Putamen (tissue), 1 donor: Measurements from ENCODE around the gene ARHGEF10L.

Experiments used
- DNase-seq: peaks from one replicate; pipeline ENCODE4 v3.0.0-alpha.2; 2016; ENCODE audit warnings: low spot score

The ARHGEF10L gene

GRCh38 chr1:17635811-17636210, 96.3 kb downstream of the ARHGEF10L start:
- peak; percentile 57 for DNase-seq

DNA sequence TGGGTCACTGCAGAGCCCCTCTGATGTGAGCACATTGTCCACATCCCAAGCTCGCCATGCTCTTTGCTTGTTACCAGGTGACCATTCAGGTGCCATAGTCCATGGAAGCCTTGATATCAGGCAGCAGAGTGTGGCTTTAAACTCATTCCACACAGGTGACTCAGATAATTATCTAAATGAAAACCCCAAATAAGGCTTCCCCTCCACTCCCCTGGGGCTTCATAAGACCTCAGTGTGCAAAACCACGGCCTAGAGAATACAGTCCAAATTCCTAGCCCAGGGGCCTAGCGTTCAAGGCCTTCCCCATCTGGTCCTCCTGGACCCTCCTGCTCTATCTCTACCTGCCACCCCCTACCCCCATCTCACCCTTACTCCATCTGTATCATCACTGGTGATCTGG, 97.1 kb downstream of the ARHGEF10L start:
- DNase-seq: no peak

DNA sequence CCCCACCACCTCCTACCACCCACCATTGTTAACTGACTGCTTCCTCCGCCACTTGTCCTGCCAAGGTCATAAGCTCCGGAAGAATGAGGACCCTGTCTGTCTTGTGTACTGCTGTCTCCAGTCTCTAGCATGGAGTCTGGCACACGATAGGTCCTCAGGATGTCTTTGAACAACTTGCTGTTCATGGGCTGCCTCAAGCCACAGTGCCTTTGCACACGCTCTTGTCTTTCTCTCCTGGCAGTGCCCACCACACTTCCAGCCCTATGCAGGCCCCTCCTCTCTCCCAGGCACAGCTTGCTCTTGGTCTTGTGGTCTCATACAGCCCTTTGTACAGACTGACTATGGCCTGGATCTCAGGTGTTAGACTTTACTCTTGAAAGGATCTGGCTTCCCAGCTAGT, 97.6 kb downstream of the ARHGEF10L start:
- no peak for DNase-seq

- DNase-seq: no peak
Observed at GRCh38 chr1:17639703-17640340, 100.3 kb downstream of the ARHGEF10L start.

DNA sequence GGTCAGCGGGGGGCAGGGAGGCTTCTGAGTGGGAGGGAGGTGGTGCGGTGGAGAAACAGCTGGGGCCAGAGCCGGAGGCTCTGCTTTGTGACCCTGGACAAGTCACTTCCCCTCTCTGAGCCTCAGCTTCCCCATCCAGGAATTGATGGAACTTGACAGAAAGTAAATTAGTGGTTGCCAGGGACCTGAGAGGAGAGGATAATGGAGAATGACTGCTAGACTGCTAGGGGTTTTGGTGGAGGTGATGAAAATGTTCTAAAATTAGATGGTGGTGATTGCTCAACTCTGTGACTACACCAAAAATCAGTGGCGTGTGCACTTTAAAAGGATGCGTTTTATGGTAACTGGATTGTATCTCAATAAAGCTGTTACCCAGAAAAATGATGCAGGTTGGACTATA, 100.9 kb downstream of the ARHGEF10L start:
- DNase-seq: no peak

DNA sequence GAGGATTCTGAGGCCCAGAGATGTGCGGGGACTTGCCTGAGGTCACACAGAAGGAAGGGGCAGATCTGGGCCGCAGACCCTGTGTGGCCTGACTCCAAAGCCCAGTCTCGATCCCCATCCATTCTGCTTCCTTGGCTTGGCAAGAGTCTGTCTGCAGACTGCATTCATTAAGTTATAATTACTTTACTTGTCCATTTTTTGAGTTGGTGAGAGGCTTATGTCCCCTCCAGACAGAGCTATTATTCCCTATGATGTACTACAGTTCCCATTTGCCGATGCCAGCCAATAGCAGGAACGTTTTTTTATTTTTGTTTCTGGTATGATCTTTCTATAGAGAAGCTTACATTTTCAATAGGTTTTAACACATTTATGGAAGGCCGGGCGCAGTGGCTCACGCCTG, 101.5 kb downstream of the ARHGEF10L start:
- DNase-seq: no peak

- no peak for DNase-seq
Observed at GRCh38 chr1:17642169-17642568, 102.7 kb downstream of the ARHGEF10L start.

- no peak for DNase-seq
Observed at GRCh38 chr1:17642943-17643342, 103.4 kb downstream of the ARHGEF10L start.

- no peak for DNase-seq
Observed at GRCh38 chr1:17643861-17644703, 104.6 kb downstream of the ARHGEF10L start.

- no peak for DNase-seq
Observed at GRCh38 chr1:17645068-17645911, 105.8 kb downstream of the ARHGEF10L start.

GRCh38 chr1:17646444-17647280, 107.2 kb downstream of the ARHGEF10L start:
- DNase-seq: no peak

- peak; percentile 20 for DNase-seq
Observed at GRCh38 chr1:17648457-17649145, 109.1 kb downstream of the ARHGEF10L start.

DNA sequence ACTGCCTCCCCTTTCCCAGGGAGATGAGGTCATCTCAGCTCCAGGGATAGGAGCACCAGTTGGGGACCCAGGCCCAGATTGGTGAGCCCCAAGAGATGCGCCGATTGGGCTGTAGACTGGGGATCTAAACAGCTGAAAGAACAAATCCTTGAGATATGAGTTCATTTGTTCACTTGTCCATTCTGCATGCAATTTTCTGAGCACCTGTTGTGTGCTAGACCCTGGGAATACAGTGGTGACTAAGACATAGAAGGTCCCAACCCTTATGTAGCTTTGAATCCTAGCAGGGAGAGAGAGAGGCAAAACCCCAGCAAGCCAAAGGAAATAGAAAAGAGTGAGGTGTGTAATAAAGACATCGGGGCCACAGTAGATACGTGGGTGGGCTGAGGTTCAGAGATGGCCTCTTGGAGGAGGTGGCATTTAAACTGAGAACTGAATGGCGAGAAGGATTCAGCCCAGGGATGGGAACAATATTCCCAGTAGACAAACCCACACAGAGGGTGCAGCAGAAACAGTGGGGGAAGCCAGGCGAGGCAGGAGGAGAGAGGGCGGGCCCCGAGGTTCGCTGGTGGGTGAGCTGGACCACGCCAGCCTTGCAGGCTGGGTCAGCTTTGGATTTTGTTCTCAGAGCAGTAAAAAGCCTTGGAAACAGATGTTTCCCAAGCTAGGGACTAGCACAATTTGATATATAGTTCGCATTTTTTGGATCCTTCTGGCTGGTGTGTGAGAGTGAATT, 110.0 kb downstream of the ARHGEF10L start:
- no peak for DNase-seq

DNA sequence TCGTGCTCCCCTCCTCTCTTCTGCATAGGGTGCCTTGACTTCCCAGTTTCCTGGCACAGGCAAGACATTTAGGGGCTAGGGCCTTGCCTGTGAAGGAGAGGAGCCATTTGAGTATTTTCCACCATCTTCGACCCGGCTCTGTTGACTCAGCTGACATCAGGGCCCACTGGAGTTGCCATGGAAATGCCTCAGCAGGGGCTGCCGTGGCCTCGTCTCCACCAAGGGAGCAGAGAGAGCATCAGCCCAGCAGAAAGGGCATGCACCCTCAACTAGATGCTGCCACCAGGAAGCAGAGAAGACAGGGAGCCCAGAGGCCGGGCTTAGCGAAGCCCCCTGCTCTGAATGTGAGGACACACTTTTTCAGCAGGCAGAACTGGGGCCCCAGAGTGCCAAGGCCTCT, 113.8 kb downstream of the ARHGEF10L start:
- no peak for DNase-seq

DNA sequence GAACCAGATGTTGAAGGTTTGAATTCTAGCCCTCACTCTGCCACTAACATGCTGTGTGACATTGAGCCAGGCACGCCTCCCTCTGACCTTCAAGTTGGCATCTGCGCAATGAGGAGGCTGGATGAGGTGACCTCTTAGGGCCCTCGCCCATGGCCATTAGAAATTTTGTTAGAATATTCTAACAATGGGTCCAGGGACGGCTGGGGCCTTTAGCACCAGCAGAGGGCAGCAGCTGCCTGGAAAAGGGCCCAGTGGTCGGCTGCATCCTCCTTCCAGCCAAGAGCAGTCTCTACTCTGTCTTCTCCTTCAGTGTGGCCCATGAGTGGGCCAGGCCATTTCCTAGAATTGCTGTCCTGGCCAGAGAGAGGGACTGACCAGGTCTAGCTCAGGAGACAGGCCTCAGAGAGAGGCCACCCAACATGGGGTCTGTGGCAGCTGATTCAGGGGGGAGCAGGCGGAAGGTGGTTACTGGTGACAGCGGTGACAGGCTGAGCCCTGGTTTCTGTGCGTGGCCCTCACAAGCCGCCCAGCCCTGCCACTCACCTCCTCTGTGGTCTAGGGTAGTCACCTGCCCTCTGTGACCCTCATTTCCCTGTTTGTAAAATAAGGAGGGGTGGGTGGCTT, 114.3 kb downstream of the ARHGEF10L start:
- peak; percentile 26 for DNase-seq

DNA sequence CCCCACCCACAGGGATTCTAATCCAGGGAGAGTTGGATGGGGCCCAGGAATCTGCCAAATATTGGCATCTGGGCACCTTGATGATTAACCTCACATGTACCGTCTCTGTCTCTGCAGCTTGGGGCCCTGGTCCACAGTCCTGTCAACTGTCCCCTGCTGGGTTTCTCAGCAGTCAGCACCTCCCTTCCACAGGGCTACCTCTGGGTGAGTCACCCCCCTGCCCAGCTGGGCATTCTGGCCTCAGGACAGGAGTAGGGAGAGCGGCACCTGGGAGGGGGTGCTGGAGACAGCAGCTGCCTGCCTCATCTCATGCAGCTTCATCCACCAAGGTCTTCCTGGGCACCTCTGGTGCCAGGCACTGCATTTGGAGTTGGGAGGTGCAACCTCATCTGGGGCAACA, 115.0 kb downstream of the ARHGEF10L start:
- no peak for DNase-seq

DNA sequence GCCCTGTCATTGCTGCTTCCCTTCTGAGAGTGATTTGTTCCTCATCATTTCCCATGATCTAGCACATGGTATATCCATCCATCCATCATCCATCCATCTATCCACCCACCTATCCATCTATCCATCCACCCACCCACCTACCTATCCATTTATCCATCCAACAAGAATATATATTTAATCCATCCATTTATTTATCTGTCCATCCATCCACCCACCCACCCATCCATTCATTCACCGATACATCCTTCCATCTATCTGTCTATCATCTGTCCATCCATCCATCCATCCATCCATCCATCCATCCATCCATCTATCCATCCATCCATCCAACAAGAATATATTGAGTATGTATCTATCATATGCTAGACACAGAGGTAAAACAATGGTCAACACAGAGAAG, 115.7 kb downstream of the ARHGEF10L start:
- no peak for DNase-seq

DNA sequence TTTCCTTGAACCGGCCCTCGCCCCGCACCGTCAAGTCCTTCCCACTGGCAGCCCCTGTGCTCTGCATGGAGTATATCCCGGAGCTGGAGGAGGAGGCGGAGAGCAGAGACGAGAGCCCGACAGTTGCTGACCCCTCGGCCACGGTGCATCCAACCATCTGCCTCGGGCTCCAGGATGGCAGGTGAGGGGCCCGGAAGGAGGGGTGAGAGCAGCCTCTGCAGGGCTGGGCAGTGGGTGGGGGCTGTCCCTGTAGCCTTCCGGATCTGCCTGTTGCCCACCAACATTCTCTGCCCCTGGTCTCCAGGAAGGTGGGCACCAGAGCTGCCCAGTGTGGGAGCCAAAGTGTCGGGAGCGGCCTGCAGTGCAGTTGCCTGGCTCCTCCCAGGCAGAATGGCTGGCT, 116.4 kb downstream of the ARHGEF10L start:
- no peak for DNase-seq

DNA sequence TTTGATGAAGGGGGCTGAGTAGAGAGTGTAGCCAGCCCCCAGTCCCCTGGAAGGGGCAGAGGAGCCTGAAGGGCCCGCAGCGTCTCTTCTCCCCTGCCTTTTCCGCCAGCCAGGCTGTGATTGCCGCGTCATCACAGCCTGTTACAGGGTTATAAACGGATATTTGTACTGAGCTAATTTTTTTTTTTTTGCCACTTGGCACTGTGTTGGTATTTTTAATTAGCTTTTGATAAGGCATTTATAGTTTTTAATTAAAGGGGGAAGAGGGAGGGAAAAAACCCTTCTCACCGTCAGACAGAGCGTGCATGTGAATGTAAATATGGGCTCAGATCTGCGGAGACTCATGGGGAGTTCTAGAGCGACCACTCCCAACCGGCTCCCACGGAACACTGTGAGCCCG, 117.9 kb downstream of the ARHGEF10L start:
- no peak for DNase-seq

GRCh38 chr1:17658837-17659236, 119.3 kb downstream of the ARHGEF10L start:
- no peak for DNase-seq
